Suprapubic skin (tissue), 4 donors: Measurements from ENCODE around the gene PRDM1.

Experiments
- POLR2A ChIP-seq, 2 donors: fragments of 450-650 bp; IDR thresholded peaks; one replicate each; pipeline ENCODE4 v1.6.1; 2017; ENCODE audit warnings: antibody characterized with exemption in 2 of 2, mild to moderate bottlenecking in 2 of 2, moderate library complexity in 2 of 2
- POLR2AphosphoS5 ChIP-seq, 3 donors: sonication (generic); formaldehyde crosslinking; IDR thresholded peaks; one replicate each; pipeline ENCODE4 v1.6.1; 2017; ENCODE audit warnings: antibody characterized with exemption in 3 of 3
- TF ChIP-seq, protein P1 (sequence below), 2 donors: fragments of 200-600 bp in 1 of 2; fragments of 450-650 bp in 1 of 2; sonication (generic) in 1 of 2; IDR thresholded peaks; one replicate each; pipeline ENCODE4 v1.5.1; 2016 to 2019; ENCODE audit warnings: antibody characterized with exemption in 2 of 2, mild to moderate bottlenecking in 1 of 2, moderate library complexity in 1 of 2

DNA sequence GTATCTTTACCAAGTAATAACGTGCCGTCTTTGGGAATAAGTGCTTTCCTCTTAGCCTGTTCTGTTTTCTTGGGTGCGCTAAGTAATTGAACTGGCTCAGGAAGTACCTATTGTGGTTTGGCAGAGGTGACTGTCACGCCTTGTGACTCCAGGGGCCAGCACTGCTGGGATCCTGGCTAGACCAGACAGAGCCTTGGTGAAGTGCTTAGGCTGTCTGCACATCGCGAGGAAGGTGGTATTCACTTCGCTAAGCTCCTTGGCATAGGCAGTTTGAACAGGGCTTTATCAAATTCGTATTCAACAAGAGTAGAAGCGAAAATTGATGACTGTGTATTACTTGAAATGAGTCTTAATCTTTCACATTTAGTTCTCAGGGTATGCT, 17.6 kb downstream of the PRDM1 start:
- no peak for TF ChIP-seq POLR2A (IDR thresholded peaks at IDR 0.05)
- TF ChIP-seq, protein P1, sequence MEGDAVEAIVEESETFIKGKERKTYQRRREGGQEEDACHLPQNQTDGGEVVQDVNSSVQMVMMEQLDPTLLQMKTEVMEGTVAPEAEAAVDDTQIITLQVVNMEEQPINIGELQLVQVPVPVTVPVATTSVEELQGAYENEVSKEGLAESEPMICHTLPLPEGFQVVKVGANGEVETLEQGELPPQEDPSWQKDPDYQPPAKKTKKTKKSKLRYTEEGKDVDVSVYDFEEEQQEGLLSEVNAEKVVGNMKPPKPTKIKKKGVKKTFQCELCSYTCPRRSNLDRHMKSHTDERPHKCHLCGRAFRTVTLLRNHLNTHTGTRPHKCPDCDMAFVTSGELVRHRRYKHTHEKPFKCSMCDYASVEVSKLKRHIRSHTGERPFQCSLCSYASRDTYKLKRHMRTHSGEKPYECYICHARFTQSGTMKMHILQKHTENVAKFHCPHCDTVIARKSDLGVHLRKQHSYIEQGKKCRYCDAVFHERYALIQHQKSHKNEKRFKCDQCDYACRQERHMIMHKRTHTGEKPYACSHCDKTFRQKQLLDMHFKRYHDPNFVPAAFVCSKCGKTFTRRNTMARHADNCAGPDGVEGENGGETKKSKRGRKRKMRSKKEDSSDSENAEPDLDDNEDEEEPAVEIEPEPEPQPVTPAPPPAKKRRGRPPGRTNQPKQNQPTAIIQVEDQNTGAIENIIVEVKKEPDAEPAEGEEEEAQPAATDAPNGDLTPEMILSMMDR (IDR thresholded peaks at IDR 0.05): no peak
- TF ChIP-seq POLR2AphosphoS5 (IDR thresholded peaks at IDR 0.05): peak in 1 of 3 donors; percentile 7
